B cell (primary cell): Measurements from ENCODE around the gene PIK3CB.

ENCODE experiments used
- EZH2 ChIP-seq: IDR thresholded peaks from 2 replicates; pipeline ENCODE4 v1.6.1; 2012; ENCODE audit warnings: borderline replicate concordance, low read depth, mild to moderate bottlenecking, moderate library complexity, low read length; ENCODE audit not compliant: insufficient read depth, poor library complexity, severe bottlenecking
- TF ChIP-seq, protein P1 (sequence below): fragments of 200-600 bp; IDR thresholded peaks from one replicate; pipeline ENCODE4 v1.8.0; 2022; ENCODE audit warnings: antibody characterized with exemption, mild to moderate bottlenecking

DNA sequence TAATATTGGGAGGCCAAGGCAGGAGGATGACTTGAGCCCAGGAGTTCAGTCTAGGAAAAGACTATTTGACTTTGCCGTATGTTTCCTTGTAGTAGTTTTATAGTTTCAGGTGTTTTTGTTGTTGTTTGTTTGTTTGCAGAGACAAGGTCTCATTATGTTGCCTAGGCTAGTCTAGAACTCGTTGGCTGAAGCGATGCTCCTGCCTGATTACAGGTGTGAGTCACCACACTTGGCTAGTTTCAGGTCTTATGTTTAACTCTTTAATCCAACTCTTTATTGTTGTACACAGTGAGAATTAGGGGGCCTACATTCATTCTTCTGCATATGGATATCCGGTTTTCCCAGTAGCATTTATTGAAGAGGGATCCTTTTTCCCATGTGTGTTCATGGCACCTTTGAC, 194.2 kb downstream of the PIK3CB start:
- TF ChIP-seq, protein P1, sequence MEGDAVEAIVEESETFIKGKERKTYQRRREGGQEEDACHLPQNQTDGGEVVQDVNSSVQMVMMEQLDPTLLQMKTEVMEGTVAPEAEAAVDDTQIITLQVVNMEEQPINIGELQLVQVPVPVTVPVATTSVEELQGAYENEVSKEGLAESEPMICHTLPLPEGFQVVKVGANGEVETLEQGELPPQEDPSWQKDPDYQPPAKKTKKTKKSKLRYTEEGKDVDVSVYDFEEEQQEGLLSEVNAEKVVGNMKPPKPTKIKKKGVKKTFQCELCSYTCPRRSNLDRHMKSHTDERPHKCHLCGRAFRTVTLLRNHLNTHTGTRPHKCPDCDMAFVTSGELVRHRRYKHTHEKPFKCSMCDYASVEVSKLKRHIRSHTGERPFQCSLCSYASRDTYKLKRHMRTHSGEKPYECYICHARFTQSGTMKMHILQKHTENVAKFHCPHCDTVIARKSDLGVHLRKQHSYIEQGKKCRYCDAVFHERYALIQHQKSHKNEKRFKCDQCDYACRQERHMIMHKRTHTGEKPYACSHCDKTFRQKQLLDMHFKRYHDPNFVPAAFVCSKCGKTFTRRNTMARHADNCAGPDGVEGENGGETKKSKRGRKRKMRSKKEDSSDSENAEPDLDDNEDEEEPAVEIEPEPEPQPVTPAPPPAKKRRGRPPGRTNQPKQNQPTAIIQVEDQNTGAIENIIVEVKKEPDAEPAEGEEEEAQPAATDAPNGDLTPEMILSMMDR: no peak
- TF ChIP-seq EZH2: no peak
